22Rv1 (cell line): Measurements from ENCODE around the gene DPM3.

Source experiments
- ZFX ChIP-seq: fragments of 450-650 bp; IDR thresholded peaks from 2 replicates; pipeline ENCODE4 v1.6.1; 2017; ENCODE audit warnings: antibody characterized with exemption, borderline replicate concordance
- TF ChIP-seq, protein P1 (sequence below): fragments of 450-650 bp; IDR thresholded peaks from 2 replicates; pipeline ENCODE4 v1.5.1; 2017; ENCODE audit warnings: mild to moderate bottlenecking

DNA sequence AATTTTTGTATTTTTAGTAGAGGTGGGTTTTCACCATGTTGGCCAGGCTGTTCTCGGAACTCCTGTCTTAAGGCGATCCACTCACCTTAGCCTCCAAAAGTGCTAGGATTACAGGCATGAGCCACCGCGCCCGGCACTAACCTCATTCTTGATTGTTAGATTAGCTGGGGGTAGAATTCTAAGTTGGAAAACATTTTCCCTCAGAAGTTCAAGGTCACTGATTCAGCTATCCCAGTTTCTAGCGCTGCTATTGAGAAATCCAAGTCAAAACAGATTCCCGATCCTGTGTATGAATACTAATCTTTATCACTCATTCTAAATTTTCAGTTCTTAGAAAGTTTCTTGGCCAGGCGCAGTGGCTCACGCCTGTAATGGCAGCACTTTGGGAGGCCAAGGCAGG is 37.0 kb downstream of the DPM3 start:
- TF ChIP-seq, protein P1, sequence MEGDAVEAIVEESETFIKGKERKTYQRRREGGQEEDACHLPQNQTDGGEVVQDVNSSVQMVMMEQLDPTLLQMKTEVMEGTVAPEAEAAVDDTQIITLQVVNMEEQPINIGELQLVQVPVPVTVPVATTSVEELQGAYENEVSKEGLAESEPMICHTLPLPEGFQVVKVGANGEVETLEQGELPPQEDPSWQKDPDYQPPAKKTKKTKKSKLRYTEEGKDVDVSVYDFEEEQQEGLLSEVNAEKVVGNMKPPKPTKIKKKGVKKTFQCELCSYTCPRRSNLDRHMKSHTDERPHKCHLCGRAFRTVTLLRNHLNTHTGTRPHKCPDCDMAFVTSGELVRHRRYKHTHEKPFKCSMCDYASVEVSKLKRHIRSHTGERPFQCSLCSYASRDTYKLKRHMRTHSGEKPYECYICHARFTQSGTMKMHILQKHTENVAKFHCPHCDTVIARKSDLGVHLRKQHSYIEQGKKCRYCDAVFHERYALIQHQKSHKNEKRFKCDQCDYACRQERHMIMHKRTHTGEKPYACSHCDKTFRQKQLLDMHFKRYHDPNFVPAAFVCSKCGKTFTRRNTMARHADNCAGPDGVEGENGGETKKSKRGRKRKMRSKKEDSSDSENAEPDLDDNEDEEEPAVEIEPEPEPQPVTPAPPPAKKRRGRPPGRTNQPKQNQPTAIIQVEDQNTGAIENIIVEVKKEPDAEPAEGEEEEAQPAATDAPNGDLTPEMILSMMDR = no peak
- no peak for TF ChIP-seq ZFX
